ENCODE results near the gene TCF7L2. TPM values are rescaled to one million over a fixed set of nuclear protein-coding genes. Genes with fewer than 3 reads are reported as not detected.

The TCF7L2 gene
- total RNA-seq, 1 donor from 2014 or later, result 44.4 TPM

DNA sequence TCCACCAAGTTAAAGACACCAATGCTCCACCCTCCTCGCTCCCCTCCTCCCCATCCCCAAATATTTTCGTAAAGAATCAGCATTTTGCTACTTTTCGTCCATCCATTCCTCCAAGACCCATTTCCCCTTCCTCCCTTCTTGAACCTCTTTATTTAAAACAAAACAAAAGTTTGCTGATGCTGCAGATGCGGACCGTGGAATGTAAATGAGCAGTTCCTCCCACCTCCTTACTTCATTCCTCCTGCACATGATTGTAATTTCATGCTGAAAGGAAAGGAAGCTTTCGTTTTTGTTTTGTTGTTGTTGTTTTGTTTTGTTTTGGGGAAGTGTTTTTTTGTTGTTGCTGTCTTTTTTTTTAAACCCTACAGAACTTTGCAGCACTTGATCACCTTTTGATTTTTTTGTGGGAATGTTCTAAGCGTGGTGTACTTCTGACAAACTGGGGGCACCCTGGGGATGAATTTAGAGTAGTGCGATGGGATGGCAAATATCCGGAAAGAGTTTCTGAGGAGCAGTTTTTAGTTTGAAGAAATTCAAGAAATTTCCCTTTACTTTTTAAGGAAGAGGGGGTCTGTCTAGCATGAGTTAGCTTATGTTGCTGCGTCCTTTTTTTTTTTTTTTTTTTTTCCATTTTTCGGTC is 177.3 kb downstream of the TCF7L2 start:
- peaks cover 10% of the 10 kb centered on the region for H3K4me1 ChIP-seq
- peak overlapping the region; percentile 32 to 58 for H3K4me3 ChIP-seq
- no peaks in the 10 kb centered on the region for H3K27me3 ChIP-seq
- no peaks in the 10 kb centered on the region for H3K9me3 ChIP-seq
- TF ChIP-seq, protein P1, sequence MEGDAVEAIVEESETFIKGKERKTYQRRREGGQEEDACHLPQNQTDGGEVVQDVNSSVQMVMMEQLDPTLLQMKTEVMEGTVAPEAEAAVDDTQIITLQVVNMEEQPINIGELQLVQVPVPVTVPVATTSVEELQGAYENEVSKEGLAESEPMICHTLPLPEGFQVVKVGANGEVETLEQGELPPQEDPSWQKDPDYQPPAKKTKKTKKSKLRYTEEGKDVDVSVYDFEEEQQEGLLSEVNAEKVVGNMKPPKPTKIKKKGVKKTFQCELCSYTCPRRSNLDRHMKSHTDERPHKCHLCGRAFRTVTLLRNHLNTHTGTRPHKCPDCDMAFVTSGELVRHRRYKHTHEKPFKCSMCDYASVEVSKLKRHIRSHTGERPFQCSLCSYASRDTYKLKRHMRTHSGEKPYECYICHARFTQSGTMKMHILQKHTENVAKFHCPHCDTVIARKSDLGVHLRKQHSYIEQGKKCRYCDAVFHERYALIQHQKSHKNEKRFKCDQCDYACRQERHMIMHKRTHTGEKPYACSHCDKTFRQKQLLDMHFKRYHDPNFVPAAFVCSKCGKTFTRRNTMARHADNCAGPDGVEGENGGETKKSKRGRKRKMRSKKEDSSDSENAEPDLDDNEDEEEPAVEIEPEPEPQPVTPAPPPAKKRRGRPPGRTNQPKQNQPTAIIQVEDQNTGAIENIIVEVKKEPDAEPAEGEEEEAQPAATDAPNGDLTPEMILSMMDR (IDR thresholded peaks at IDR 0.05), result no peak
- TF ChIP-seq POLR2AphosphoS5 (IDR thresholded peaks at IDR 0.05; ENCODE audit: insufficient read depth in 1 of 2, low read depth in 1 of 2), result no peak
- TF ChIP-seq POLR2A (IDR thresholded peaks at IDR 0.05), result no peak
- intact Hi-C loops (cut with DNase I), result loop anchor here (10.0 kb wide), 2 partner anchors 173 to 257 kb away; partner anchors contain the start of gene TCF7L2
- no peak for DNase-seq (ENCODE audit: extremely low spot score in 2 of 2)
- no peaks in the 10 kb centered on the region for H3K36me3 ChIP-seq
- H3K27ac ChIP-seq, result no peak overlapping the region

DNA sequence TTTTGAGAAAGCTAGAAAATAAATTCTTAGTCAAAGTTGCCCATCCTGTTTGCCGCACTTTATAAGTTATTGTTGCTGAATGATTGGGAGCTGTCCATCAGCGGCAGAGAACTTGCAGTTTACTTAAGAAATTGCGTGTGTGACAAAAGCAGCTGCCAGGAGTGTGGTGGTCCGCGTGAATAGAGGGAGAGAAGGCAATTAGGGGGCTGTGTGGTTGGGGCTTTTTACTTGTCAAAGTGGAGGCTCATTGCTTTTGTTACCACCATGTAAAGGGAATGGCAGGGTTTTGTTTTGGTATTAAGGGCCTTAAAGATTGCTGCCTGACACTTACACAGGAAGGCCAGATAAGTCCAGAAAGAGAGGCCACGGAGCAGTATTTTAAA is 177.8 kb downstream of the TCF7L2 start:
- DNase-seq (ENCODE audit: extremely low spot score in 2 of 2), result no peak
- Histone ChIP-seq H3K27me3 (no peaks in the 10 kb centered on the region), H3K9me3 (no peaks in the 10 kb centered on the region), H3K36me3 (no peaks in the 10 kb centered on the region), H3K4me3 (no peak overlapping the region), H3K4me1 (peaks cover 13% of the 10 kb centered on the region), H3K27ac (peak overlapping the region; percentile 7)
- intact Hi-C loops (cut with DNase I), result loop anchor here (10.0 kb wide), 2 partner anchors 173 to 257 kb away; partner anchors contain the start of gene TCF7L2
- TF ChIP-seq, protein P1 (IDR thresholded peaks at IDR 0.05), result no peak
- no peak for TF ChIP-seq POLR2A (IDR thresholded peaks at IDR 0.05)
- TF ChIP-seq POLR2AphosphoS5 (IDR thresholded peaks at IDR 0.05; ENCODE audit: insufficient read depth in 1 of 2, low read depth in 1 of 2), result no peak

DNA sequence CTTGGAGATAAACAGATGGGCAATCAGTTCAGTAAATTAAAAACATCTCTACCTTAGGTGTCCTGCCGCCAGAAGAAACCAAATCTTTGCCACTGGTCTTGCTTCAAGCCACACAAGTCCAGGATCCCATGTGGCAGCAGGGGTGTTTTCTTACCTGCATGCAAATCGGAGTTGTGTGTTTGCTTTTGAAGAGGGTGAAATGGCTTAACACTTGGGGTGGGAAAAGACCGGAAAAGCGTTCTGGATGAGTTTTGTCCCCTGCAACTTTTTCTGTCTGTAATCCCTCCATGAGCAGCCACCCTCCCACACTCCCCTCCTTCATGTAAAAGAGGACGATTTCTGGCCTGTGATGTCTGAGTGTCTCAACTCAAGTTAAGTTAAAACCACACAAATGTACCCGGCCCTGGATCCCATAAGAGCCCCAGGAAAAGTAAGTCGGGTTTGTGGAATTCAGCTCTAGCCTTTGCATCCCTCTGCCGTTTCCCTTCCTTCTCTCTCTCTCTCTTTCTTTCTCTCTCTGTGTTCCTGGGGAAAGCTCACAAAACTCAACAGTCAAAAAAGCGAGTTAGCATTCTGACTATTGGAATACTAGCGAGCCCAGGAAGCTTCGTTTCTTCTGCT is 178.5 kb downstream of the TCF7L2 start:
- Histone ChIP-seq H3K4me1 (peaks cover 20% of the 10 kb centered on the region), H3K27me3 (no peaks in the 10 kb centered on the region), H3K4me3 (no peak overlapping the region), H3K9me3 (no peaks in the 10 kb centered on the region), H3K36me3 (no peaks in the 10 kb centered on the region), H3K27ac (peak overlapping the region; percentile 7)
- DNase-seq (ENCODE audit: extremely low spot score in 2 of 2), result no peak
- TF ChIP-seq POLR2A (IDR thresholded peaks at IDR 0.05), result no peak
- TF ChIP-seq, protein P1 (IDR thresholded peaks at IDR 0.05), result no peak
- no peak for TF ChIP-seq POLR2AphosphoS5 (IDR thresholded peaks at IDR 0.05; ENCODE audit: insufficient read depth in 1 of 2, low read depth in 1 of 2)
- intact Hi-C loops (cut with DNase I), result loop anchor here (10.0 kb wide), 2 partner anchors 174 to 256 kb away; partner anchors contain the start of gene TCF7L2

DNA sequence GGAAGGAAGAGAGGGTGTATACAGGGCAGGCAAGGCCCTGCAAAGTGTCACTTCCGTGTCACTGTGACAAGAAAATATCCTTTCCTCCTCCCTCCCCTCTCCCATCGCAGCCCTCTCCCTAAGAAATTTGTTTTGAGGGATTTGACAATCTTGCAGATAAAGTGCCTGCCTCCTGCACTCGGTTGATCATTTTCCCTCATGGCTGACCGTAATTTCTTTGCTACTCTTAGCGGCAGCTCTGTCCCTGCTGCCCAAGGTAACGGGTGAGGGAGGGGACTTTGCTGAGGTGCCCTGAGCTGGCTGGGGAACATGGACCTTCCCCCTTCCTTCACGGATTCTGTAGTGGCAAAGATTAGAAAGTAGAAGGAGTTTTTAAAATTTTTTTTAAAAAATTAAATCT is 179.1 kb downstream of the TCF7L2 start:
- no peak for DNase-seq (ENCODE audit: extremely low spot score in 2 of 2)
- Histone ChIP-seq H3K4me3 (no peak overlapping the region), H3K4me1 (peaks cover 24% of the 10 kb centered on the region), H3K36me3 (no peaks in the 10 kb centered on the region), H3K27me3 (no peaks in the 10 kb centered on the region), H3K27ac (no peak overlapping the region), H3K9me3 (no peaks in the 10 kb centered on the region)
- TF ChIP-seq, protein P1 (IDR thresholded peaks at IDR 0.05), result no peak
- TF ChIP-seq POLR2AphosphoS5 (IDR thresholded peaks at IDR 0.05; ENCODE audit: insufficient read depth in 1 of 2, low read depth in 1 of 2), result no peak
- intact Hi-C loops (cut with DNase I), result loop anchor here (10.0 kb wide), 2 partner anchors 174 to 256 kb away; partner anchors contain the start of gene TCF7L2
